GM18519 (cell line): ENCODE results near the gene CHN2.
"Not testable (repeated sequence)": the region's sequence is repeated elsewhere in the genome, so short reads cannot be mapped to it uniquely, and the experiment has no call there.

Source experiments
- ATAC-seq: cut with Tn5 transposase; IDR thresholded peaks from one replicate; pipeline ENCODE4 v1.9.1; 2021; ENCODE audit warnings: mild to moderate bottlenecking, moderate library complexity; ENCODE audit not compliant: unreplicated experiment, low FRiP score

Gene CHN2

GRCh38 chr7:29510028-29510427 is 315.5 kb downstream of the CHN2 start:
- ATAC-seq: no peak

- no peak for ATAC-seq
Observed at GRCh38 chr7:29511337-29511736, 316.8 kb downstream of the CHN2 start.

DNA sequence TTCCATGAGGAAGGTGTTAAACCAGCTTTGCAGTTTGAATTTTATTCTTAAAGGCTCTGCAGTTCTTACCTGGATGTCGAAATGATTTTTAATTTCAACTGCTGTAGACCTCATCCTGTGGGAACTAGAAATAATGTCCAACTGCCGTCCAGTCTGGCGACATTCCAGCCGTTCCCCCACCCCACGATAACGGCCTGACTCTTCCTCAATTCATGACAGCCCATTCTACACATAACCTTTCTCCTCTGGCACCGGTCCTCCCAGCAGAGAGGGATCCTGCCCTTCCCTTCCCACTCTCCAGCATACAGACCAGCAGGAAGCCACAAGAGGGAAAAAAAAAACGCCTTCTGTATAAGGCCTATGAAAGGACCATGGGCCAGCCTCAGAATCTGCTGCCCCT is 317.3 kb downstream of the CHN2 start:
- no peak for ATAC-seq

- no peak for ATAC-seq
Observed at GRCh38 chr7:29516491-29516890, 321.9 kb downstream of the CHN2 start.

- no peak for ATAC-seq
Observed at GRCh38 chr7:29518616-29519015, 324.0 kb downstream of the CHN2 start.

GRCh38 chr7:29523728-29524127 is 329.2 kb downstream of the CHN2 start:
- no peak for ATAC-seq

DNA sequence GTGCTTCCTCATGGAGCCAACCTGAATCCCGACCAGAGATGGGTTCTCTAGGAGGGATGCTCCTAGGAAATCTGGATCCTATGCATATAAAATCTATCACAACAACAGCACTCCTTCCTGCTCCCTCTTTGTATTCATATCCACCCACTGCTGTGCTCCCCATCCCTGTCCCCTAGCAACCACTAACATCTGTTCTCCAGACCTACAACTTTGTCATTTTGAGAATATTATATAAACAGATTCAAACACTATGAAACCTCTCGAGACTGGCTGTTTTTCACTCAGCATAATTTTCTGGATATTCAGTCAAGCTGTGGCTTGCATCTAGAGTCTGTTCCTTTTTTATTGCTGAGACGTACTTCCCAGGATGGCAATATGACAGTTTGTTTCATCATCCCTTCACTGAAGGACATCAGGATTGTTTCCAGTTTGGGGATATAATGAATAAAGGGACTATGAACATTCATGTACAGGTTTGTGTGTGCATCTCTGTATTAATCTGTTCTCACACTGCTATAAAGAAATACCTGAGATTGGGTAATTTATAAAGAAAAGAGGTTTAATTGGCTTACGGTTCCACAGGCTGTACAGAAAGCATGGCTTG is 333.0 kb downstream of the CHN2 start:
- ATAC-seq: no peak

GRCh38 chr7:29528526-29528925 is 334.0 kb downstream of the CHN2 start:
- ATAC-seq: not testable (repeated sequence)
